NCI-H526 treated with DMSO at 0.1 percent for 48 hours (cell line): ENCODE results near the gene DLL1.
"Not testable (repeated sequence)": the region's sequence is repeated elsewhere in the genome, so short reads cannot be mapped to it uniquely, and the experiment has no call there.

Source experiments
- DNase-seq: peaks from one replicate; lab custom pipeline; 2025; lab: John Stamatoyannopoulos, UW

DLL1 gene

GRCh38 chr6:170268216-170269129, 22.4 kb downstream of the DLL1 start:
- peak; percentile 21 for DNase-seq

DNA sequence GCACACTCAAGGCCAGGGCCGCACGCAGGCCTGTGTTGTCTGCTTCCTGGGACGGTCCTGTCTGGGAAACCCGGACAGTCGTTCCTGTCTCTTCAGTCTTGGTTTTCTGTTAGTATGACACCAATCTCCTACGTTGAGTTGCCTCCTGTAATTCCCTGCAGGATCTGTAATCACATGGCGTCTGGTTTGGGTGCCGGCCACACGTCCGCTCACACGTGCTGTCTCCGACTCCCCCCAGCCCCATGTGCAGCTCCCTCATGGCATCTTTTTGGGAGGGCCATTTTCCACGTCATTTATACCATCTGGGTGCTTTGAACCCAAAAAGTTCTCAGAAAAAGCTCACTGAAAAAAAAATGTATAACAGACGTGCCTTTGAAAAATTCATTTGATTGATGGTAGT, 23.2 kb downstream of the DLL1 start:
- no peak for DNase-seq

- peak; percentile 38 for DNase-seq
These were observed 24.6 kb downstream of the DLL1 start for GRCh38 chr6:170266061-170266825.

- no peak for DNase-seq
These were observed 25.2 kb downstream of the DLL1 start for GRCh38 chr6:170265655-170266054.

DNA sequence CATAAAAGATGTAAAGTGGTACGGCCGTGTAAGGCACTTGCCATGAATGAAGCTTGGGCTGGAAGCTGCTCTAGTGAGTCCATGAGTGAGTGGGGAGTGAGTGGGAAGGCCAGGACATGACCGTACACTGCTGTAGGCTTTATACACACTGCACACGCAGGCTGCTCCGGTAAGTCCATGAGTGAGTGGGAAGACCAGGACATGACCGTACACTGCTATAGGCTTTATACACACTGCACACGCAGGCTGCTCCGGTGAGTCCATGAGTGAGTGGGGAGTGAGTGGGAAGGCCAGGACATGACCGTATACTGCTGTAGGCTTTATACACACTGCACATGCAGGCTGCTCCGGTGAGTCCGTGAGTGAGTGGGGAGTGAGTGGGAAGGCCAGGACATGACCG, 26.2 kb downstream of the DLL1 start:
- DNase-seq, result not testable (repeated sequence)

DNA sequence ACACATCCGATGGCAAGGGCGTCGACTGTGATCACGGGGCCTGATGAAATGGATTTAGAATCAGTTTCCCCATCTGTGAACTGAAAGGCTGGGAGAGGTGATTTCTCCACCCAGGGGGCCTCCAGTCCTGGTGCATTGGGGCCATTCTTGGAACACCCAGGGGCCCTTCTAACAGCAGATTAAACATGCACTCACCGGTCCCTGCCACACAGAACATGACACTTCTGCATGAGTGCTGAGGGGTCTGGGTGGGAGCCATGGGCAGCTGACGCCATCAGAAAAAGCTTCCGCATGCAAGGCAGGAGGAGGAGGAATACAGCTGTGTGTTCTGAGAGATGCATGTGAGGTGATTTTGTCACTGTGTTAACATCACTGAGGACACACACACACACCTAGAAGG, 26.8 kb downstream of the DLL1 start:
- no peak for DNase-seq

DNA sequence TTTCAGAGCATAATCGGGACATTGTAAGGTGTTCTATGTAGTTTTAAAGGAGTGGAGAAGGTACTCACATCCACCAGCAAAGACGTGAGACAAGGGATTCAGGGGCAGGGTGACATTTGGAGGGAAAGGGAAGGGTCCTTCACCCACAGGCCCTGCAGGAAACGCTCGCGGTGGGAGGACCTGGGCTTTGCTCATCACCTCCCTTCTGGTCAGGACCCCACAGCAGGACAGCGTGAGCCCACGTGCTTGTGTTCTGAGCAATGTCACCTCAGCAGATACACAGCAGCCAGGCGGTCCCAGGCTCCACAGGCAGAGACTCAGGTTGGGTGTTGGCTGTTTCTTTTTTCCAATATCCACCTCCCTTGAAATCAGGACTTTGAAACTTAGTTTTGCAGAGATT, 27.5 kb downstream of the DLL1 start:
- no peak for DNase-seq

- DNase-seq, result no peak
These were observed 28.3 kb downstream of the DLL1 start for GRCh38 chr6:170262489-170263088.

DNA sequence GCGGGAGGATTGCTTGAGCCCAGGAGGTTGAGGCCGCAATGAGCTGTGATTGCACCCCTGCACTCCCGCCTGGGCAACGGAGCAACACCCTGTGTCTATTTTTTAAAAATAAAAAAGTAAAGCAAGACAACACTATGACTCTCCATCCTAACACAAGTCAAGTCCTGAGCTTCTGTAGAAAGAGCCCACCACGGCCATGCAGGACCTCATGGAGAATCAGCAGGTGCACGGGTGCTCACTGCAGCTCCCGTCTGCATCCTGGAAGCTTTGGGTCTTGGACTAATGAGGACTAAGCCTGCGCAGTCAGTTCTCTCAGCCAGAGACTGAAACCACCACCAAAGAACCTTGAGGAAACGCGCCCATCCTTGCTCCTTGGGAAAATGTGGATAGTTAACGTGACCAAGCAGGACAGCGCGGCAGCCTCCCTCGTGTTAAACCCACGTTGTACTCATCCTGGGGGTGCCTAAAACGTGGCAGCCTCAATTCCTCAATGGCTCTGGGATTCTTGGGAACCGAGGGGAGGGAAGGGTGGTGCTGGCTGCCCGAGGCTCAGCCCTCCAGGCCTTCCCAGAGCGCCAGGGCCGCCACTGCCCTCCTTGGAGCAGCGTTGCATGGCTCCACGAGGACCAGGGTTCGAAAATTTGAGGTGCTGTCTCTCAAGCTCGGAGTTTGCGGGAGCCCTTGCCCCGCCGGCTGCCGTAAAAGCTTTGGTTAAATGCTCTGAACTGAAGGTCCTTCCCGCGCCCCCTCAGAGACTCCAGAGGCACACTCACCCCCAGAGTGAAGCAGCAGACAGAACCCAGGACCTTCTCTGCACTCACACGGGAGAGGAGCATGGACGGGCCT, 29.0 kb downstream of the DLL1 start:
- DNase-seq, result no peak

DNA sequence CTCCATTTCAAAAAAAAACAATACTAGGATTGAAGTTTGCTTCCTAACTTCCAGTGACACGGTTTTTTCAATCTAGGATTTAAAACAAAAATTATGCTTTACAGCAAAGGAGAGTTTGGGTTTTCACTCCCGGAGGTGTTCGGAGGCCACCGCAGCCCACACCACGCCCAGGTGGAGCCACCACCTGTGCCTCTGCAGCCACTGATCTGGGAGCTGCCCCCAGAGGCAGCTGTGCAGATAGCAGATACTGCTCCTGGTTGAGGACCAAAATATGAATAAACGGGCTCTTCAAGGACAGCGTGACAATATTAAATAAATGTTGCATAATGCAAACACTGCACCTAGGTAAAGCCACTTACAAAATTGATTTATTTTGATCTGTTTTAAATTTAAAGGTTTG, 30.2 kb downstream of the DLL1 start:
- DNase-seq, result no peak

DNA sequence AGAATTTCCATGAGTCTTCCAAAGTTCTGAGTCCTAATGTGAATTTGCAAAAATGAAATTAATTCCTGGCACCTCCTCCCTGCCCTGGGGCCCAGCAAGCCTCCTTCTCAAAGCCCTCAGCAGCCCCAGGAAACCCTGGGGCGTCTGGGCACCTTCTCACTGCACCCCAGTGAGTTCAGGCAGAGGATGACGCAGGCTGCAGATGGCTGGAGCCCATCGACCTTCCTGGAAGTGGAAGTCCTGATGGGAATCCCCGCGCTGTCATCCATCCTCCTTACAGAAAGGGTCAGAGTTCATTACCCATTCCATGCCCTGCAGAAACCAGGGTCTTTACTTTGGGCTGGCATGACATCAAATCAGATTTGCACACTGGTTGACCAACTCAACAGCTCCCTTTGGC, 31.6 kb downstream of the DLL1 start:
- no peak for DNase-seq

GRCh38 chr6:170258407-170258806, 32.5 kb downstream of the DLL1 start:
- no peak for DNase-seq

DNA sequence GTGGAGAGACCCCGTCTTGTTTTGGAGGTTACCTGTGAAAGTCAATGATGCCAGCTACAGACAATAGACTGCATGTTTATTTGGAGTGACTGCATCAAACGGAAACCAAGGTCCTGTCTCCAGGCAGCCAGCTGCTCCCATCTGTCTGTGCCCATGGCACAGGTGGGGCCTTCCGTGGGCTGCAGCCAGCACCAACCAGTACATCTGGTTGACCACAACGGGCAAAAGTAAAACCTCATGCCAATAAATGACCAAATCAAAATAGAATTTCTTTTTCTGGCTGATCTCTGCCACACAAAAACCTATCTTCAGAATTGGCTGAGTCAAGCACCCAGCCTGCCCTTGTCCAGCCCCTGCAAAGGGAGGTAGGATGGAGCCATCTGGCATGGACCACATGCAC, 33.5 kb downstream of the DLL1 start:
- no peak for DNase-seq

- no peak for DNase-seq
These were observed 34.2 kb downstream of the DLL1 start for GRCh38 chr6:170256641-170257040.

GRCh38 chr6:170255426-170256125, 35.3 kb downstream of the DLL1 start:
- DNase-seq, result no peak

GRCh38 chr6:170254315-170255213, 36.3 kb downstream of the DLL1 start:
- DNase-seq, result no peak

GRCh38 chr6:170253910-170254269, 37.0 kb downstream of the DLL1 start:
- no peak for DNase-seq

DNA sequence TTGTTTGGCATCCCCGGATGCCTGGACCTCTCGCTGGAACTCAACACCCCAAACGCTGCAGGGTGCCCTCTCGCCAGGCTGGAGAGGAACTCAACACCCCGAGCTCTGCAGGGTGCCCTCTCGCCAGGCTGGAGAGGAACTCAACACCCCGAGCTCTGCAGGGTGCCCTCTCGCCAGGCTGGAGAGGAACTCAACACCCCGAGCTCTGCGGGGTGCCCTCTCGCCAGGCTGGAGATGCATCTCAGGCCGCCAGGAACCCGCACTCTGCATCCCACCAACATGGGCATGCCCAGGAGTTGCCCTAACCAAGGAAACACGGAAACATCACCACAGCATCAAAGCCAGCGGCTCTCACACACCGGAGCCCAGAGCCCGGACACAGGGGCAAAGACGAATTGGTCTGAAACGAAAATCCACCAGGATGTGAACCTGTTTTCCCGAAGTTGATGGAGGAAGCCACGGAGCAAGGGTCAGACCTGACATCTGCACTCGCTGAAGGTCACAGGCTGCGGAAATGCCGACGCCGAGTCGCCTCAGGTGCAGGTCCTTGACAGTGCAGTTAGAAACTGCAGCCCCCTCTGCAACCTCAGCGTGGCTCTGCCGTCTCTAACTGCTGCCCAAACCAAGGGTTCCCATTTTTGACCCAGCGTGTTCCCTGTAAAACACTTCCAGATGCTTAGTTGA, 37.5 kb downstream of the DLL1 start:
- no peak for DNase-seq

DNA sequence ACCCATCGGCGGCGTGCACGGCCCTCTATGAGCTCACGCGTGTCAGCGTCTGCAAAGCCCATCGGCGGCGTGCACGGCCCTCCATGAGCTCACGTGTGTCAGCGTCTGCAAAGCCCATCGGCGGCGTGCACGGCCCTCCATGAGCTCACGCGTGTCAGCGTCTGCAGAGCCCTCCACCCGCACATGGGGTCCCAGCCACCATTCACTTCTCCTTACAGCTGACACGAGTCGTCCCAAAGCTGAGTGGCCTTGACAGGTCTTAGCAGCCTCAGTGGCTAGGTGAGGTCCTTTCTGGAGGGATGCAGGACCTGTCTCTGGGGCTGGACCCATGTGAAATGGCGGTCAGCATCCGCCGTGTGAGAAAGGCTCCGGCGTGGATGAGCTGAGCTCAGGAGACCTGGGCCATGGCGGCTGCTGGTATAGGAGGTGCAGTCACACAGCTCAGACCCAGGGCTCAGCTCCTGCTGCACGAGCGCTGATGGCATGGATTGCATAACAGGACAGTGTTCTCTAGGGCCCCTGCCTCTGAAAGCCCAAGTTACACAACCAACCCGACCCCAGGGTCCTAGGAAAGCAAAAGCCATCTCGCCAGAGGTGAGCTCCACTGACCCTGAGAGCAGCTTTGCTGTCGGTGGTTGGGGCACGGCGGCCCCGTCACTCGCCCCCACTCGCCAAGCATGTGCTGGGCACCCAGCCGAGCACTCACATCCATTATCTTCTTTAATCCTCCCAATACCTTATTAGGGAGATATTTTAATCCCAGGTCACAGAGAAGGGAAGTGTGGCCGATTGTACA, 38.9 kb downstream of the DLL1 start:
- no peak for DNase-seq
